HL-60/S4 treated with retinoic acid at 250 ng/mL for 4 days and 3 days (cell line): Measurements from ENCODE around the gene CTAG1B.
"Not testable (repeated sequence)": the region's sequence is repeated elsewhere in the genome, so short reads cannot be mapped to it uniquely, and the experiment has no call there.

Source experiments
- in situ Hi-C: fragments of 300-500 bp; cut with MboI; formaldehyde crosslinking; loops from 2 replicates; pipeline ENCODE4 v1.7.0; 2022; ENCODE audit warnings: low sequenced_read_pairs

Gene CTAG1B

GRCh38 chrX:154590415-154590814 is 28.7 kb downstream of the CTAG1B start:
- in situ Hi-C loops: not testable (repeated sequence)

- in situ Hi-C loops: not testable (repeated sequence)
These were observed 34.4 kb downstream of the CTAG1B start, which contains the start of gene CTAG1A for GRCh38 chrX:154584585-154585183. TSS of gene CTAG1A (plus strand) at chrX:154585133. CDS start at chrX:154585207, 74 bp downstream.

- in situ Hi-C loops: not testable (repeated sequence)
These were observed 36.1 kb downstream of the CTAG1B start for GRCh38 chrX:154582994-154583393.

- in situ Hi-C loops: not testable (repeated sequence)
These were observed 44.0 kb downstream of the CTAG1B start for GRCh38 chrX:154575076-154575475.

GRCh38 chrX:154573061-154573460 is 46.0 kb downstream of the CTAG1B start:
- in situ Hi-C loops: not testable (repeated sequence)

- in situ Hi-C loops: not testable (repeated sequence)
These were observed 48.7 kb downstream of the CTAG1B start for GRCh38 chrX:154570361-154570760.
